HL-60 (cell line): ENCODE data around the gene PXMP4.

Experiments
- DNase-seq, 2 experiments: peaks; one replicate each; pipeline ENCODE4 v3.0.0-alpha.2; 2010 to 2020; ENCODE audit warnings: low read depth in 1 of 2, low spot score in 1 of 2
- H3K27ac ChIP-seq: fragments of 250-450 bp; sonication (Bioruptor Pico); replicated peaks from 2 replicates; pipeline ENCODE4 v1.5.1; 2020; ENCODE audit warnings: mild to moderate bottlenecking, moderate library complexity
- H3K27me3 ChIP-seq: fragments of 250-450 bp; sonication (Bioruptor Pico); 2 replicates; pipeline ENCODE4 v1.5.1; 2021; ENCODE audit warnings: mild to moderate bottlenecking, moderate library complexity; ENCODE audit not compliant: insufficient read depth, poor library complexity, severe bottlenecking
- H3K4me3 ChIP-seq: replicated peaks from 2 replicates; pipeline ENCODE4 v1.5.1; 2011; ENCODE audit warnings: mild to moderate bottlenecking, control low read depth, low read length; ENCODE audit not compliant: insufficient read depth
- CTCF ChIP-seq: IDR thresholded peaks from one replicate; pipeline ENCODE4 v1.5.1; 2011; ENCODE audit warnings: low read length, control low read depth, inconsistent platforms; ENCODE audit not compliant: insufficient read depth
- GABPA ChIP-seq: IDR thresholded peaks from 2 replicates; pipeline ENCODE4 v1.6.1; 2012; ENCODE audit warnings: low read depth
- POLR2AphosphoS5 ChIP-seq: IDR thresholded peaks from 2 replicates; pipeline ENCODE4 v1.6.1; 2012; ENCODE audit warnings: low read depth
- REST ChIP-seq: IDR thresholded peaks from 2 replicates; pipeline ENCODE4 v1.6.1; 2012; ENCODE audit warnings: low read depth; ENCODE audit not compliant: insufficient replicate concordance
- SPI1 ChIP-seq: IDR thresholded peaks from 2 replicates; pipeline ENCODE4 v1.6.1; 2012; ENCODE audit warnings: low read depth, mild to moderate bottlenecking, borderline replicate concordance

The PXMP4 gene

GRCh38 chr20:33658929-33659328, 61.2 kb downstream of the PXMP4 start:
- DNase-seq = no peak
- TF ChIP-seq GABPA = no peak
- no peak for TF ChIP-seq CTCF
- TF ChIP-seq SPI1 = no peak
- no peak for TF ChIP-seq REST
- TF ChIP-seq POLR2AphosphoS5 = no peak

GRCh38 chr20:33658510-33658909, 61.6 kb downstream of the PXMP4 start:
- TF ChIP-seq REST (no peak), GABPA (no peak)
- DNase-seq = no peak
- Histone ChIP-seq H3K27me3 (no peaks in the 10 kb centered on the region), H3K4me3 (no peak overlapping the region), H3K27ac (no peak overlapping the region)

More at GRCh38 chr20:33658929-33659328, 61.2 kb downstream of the PXMP4 start:
- Histone ChIP-seq H3K27me3 (no peaks in the 10 kb centered on the region), H3K4me3 (no peak overlapping the region), H3K27ac (no peak overlapping the region)

GRCh38 chr20:33657704-33658095, 62.4 kb downstream of the PXMP4 start:
- TF ChIP-seq POLR2AphosphoS5 = no peak
- TF ChIP-seq GABPA = no peak
- H3K27me3 ChIP-seq = no peaks in the 10 kb centered on the region
- no peak overlapping the region for H3K27ac ChIP-seq
- H3K4me3 ChIP-seq = no peak overlapping the region
- DNase-seq = no peak

- no peak overlapping the region for H3K27ac ChIP-seq
- no peaks in the 10 kb centered on the region for H3K27me3 ChIP-seq
Measured at GRCh38 chr20:33656783-33657703, 63.1 kb downstream of the PXMP4 start.

More at GRCh38 chr20:33656783-33657703, 63.1 kb downstream of the PXMP4 start:
- H3K4me3 ChIP-seq = no peak overlapping the region
- no peak for DNase-seq
- TF ChIP-seq GABPA (no peak), SPI1 (no peak), CTCF (no peak), REST (no peak), POLR2AphosphoS5 (no peak)
